Ishikawa (cell line): ENCODE results near the gene AP3B2.

ENCODE experiments used
- EP300 ChIP-seq: IDR thresholded peaks from 2 replicates; pipeline ENCODE4 v1.6.1; 2012; ENCODE audit warnings: borderline replicate concordance
- YY1 ChIP-seq: IDR thresholded peaks from 2 replicates; pipeline ENCODE4 v1.6.1; 2012; ENCODE audit warnings: low read depth

- TF ChIP-seq YY1 = no peak
- TF ChIP-seq EP300 = no peak
These were observed 59.5 kb downstream of the AP3B2 start for GRCh38 chr15:82650046-82650670.
